Measurements from ENCODE around the gene DCST1. TPM values are rescaled to one million over a fixed set of nuclear protein-coding genes. Genes with fewer than 3 reads are reported as not detected.

DCST1 gene
- total and polyA plus RNA-seq, 2 donors (not counting 3 experiments of a cell fraction or from before 2014, with no cell fraction given), result not detected

GRCh38 chr1:155001425-155001674 lies 32.3 kb upstream of the DCST1 start:
- BruUV-seq (replicated peaks), result no TSS peak
- Histone ChIP-seq H3K79me2 (ENCODE audit: control insufficient read depth, insufficient read depth, low read length) (peaks cover 13% of the 10 kb centered on the region), H3K9me3 (replicated peaks; ENCODE audit: control insufficient read depth, insufficient read depth, low read length) (no peaks in the 10 kb centered on the region), H4K20me1 (replicated peaks; ENCODE audit: control insufficient read depth, extremely low read depth, insufficient read depth, low read length) (no peaks in the 10 kb centered on the region), H3K4me3 (replicated peaks in 1 of 3; ENCODE audit: insufficient read depth in 1 of 3, low read depth in 1 of 3, low read length in 3 of 3) (peak overlapping the region; percentile 57 to 94 (median 61)), H3K36me3 (ENCODE audit: control insufficient read depth in 2 of 2, extremely low read depth in 1 of 2, insufficient read depth in 2 of 2, low read length in 2 of 2) (no peaks in the 10 kb centered on the region), H3K4me1 (ENCODE audit: control insufficient read depth, extremely low read depth, insufficient read depth, low read length) (peaks cover 25% of the 10 kb centered on the region), H3K9me1 (replicated peaks; ENCODE audit: control insufficient read depth, extremely low read depth, insufficient read depth, low read length) (no peaks in the 10 kb centered on the region), H3K27ac (ENCODE audit: insufficient read depth, low read depth, low read length) (peak overlapping the region; percentile 73), H2AFZ (ENCODE audit: low read depth, low read length) (peak overlapping the region; percentile 35), H3K9ac (replicated peaks; ENCODE audit: extremely low read depth, insufficient read depth, low read length) (peak overlapping the region; percentile 30), H3K4me2 (ENCODE audit: insufficient read depth, low read length) (peak overlapping the region; percentile 87), H3K27me3 (ENCODE audit: control insufficient read depth in 2 of 2, insufficient read depth in 2 of 2, low read length in 2 of 2) (no peaks in the 10 kb centered on the region)
- ChIA-PET POLR2A (interaction anchor here (1.0 kb wide), 1 partner anchor 29 kb away, joined by 3 read pairs; no protein-coding TSS in a partner anchor), CTCF (interaction anchor here (3.1 to 6.5 kb wide), 4 partner anchors 13 to 64 kb away, joined by 12 to 87 read pairs (median 47); partner anchors contain the start of genes ADAM15, CKS1B, PMVK and SHC1)
- FAIRE-seq (no peak), DNase-seq (ENCODE audit: low read depth, low spot score) (peak; percentile 62)
- dilution Hi-C loops (cut with MboI; ENCODE audit: extremely low pct_ligation_motif_present, low sequenced_read_pairs), result no loop called here
- TF ChIP-seq POLR2AphosphoS5 (IDR thresholded peaks at IDR 0.05; ENCODE audit: insufficient read depth, low read depth, low read length) (no peak), MAX (IDR thresholded peaks at IDR 0.05; ENCODE audit: insufficient read depth, insufficient read length) (no peak)
- intact Hi-C loops (cut with micrococcal nuclease), result loop anchor here (1.0 to 5.0 kb wide), 2 partner anchors 60 to 444 kb away; partner anchors contain the start of gene UBE2Q1

DNA sequence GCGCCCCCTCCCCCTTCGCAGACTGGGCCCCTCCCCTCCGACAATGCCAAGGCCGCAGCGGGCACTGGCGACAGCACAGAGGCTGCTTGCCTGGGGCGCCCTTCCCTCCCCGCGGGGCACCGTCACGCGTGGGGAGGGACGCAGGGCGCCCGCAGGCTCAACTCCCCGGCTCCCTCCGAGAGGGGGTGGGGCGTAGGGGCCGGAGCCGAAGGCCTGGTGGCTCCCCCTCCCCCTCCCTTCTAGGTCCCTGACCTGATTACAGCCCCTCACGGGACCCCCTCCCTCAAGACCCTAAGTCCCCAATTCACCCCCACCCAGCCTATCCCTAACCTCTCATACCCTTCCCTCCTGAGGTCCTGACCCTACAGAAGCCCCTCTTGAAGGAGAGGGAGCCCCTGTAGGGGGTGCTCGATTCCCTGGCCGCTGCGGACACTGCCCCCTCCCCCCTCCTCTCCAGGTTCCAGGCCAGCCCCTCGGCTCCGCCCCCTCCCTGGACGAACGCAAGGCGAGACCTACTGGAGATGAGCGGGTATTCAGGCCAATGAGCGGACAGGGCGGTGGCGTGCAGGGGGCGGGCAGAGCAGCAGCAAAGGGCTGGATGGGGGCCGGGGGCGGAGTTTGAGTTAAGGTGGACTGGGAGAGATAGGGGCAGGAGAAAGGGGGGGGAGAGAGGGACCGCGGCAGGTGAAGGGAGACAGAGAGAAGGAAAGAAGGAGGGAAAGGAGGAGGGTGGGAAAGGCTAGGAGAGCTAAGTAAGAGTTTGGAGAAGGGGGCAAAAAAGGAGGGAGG lies 31.8 kb upstream of the DCST1 start:
- dilution Hi-C loops (cut with MboI; ENCODE audit: extremely low pct_ligation_motif_present, low sequenced_read_pairs), result no loop called here
- Histone ChIP-seq H3K27me3 (ENCODE audit: control insufficient read depth in 2 of 2, insufficient read depth in 2 of 2, low read length in 2 of 2) (no peaks in the 10 kb centered on the region), H2AFZ (ENCODE audit: low read depth, low read length) (peak overlapping the region; percentile 93), H4K20me1 (replicated peaks; ENCODE audit: control insufficient read depth, extremely low read depth, insufficient read depth, low read length) (no peaks in the 10 kb centered on the region), H3K4me3 (replicated peaks in 1 of 3; ENCODE audit: insufficient read depth in 1 of 3, low read depth in 1 of 3, low read length in 3 of 3) (peak overlapping the region; percentile 57 to 94 (median 61)), H3K9me3 (replicated peaks; ENCODE audit: control insufficient read depth, insufficient read depth, low read length) (no peaks in the 10 kb centered on the region), H3K79me2 (ENCODE audit: control insufficient read depth, insufficient read depth, low read length) (peaks cover 16% of the 10 kb centered on the region), H3K9ac (replicated peaks; ENCODE audit: extremely low read depth, insufficient read depth, low read length) (peak overlapping the region; percentile 40), H3K36me3 (ENCODE audit: control insufficient read depth in 2 of 2, extremely low read depth in 1 of 2, insufficient read depth in 2 of 2, low read length in 2 of 2) (no peaks in the 10 kb centered on the region), H3K9me1 (replicated peaks; ENCODE audit: control insufficient read depth, extremely low read depth, insufficient read depth, low read length) (no peaks in the 10 kb centered on the region), H3K27ac (ENCODE audit: insufficient read depth, low read depth, low read length) (peak overlapping the region; percentile 26), H3K4me2 (ENCODE audit: insufficient read depth, low read length) (peak overlapping the region; percentile 87), H3K4me1 (ENCODE audit: control insufficient read depth, extremely low read depth, insufficient read depth, low read length) (peaks cover 25% of the 10 kb centered on the region)
- no TSS peak for BruUV-seq (replicated peaks)
- CTCF ChIA-PET, result interaction anchor here (3.1 to 6.5 kb wide), 4 partner anchors 13 to 65 kb away, joined by 12 to 87 read pairs (median 47); partner anchors contain the start of genes ADAM15, CKS1B, PMVK and SHC1
- FAIRE-seq (peak; percentile 99), DNase-seq (ENCODE audit: low read depth, low spot score) (peak; percentile 99)
- POLR2A ChIA-PET, result interaction anchor here (1.0 kb wide), 1 partner anchor 29 kb away, joined by 3 read pairs; no protein-coding TSS in a partner anchor
- TF ChIP-seq JUN (IDR thresholded peaks at IDR 0.05; ENCODE audit: borderline replicate concordance, insufficient read depth, insufficient read length, low read depth) (no peak), POLR2AphosphoS5 (IDR thresholded peaks at IDR 0.05; ENCODE audit: insufficient read depth, low read depth, low read length) (no peak), CTCF (IDR thresholded peaks at IDR 0.05; ENCODE audit: extremely low read depth in 1 of 2, insufficient read depth in 1 of 2, low read depth in 1 of 2, low read length in 2 of 2) (peak; percentile 12 to 63), GATA2 (IDR thresholded peaks at IDR 0.05; ENCODE audit: insufficient read depth, insufficient read length, low read depth, low read length) (no peak), MYC (IDR thresholded peaks at IDR 0.05; ENCODE audit: low read depth, low read length) (no peak)
- intact Hi-C loops (cut with micrococcal nuclease), result loop anchor here (1.0 to 5.0 kb wide), 9 partner anchors 15 to 445 kb away; partner anchors contain the start of genes ADAM15, PBXIP1 and UBE2Q1
